ENCODE results near the gene CXorf38.

DNA sequence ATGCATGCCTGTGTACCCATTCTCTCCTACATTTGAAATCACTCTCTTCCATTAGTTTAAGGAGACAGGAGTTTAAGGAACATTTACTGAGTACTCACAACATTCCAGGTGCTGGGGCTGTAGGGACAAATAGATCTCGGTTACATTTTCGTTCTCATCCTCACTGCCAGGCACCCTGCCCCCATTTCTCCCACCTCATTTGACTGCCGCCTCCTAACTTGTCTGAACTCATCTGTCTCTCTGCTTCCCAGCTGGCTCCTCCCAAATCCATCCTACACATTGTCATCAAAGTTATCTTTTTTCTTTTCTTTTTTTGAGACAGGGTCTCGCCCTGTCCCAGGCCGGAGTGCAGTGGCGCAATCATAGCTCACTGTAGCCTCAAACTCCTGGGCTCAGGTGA, 43.9 kb downstream of the CXorf38 start:
- TF ChIP-seq, protein P1, sequence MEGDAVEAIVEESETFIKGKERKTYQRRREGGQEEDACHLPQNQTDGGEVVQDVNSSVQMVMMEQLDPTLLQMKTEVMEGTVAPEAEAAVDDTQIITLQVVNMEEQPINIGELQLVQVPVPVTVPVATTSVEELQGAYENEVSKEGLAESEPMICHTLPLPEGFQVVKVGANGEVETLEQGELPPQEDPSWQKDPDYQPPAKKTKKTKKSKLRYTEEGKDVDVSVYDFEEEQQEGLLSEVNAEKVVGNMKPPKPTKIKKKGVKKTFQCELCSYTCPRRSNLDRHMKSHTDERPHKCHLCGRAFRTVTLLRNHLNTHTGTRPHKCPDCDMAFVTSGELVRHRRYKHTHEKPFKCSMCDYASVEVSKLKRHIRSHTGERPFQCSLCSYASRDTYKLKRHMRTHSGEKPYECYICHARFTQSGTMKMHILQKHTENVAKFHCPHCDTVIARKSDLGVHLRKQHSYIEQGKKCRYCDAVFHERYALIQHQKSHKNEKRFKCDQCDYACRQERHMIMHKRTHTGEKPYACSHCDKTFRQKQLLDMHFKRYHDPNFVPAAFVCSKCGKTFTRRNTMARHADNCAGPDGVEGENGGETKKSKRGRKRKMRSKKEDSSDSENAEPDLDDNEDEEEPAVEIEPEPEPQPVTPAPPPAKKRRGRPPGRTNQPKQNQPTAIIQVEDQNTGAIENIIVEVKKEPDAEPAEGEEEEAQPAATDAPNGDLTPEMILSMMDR (conservative IDR thresholded peaks at IDR 0.05) = no peak
- TF ChIP-seq ZFX (IDR thresholded peaks at IDR 0.05) = no peak

Measured in C4-2B (cell line).